K562 (cell line): Measurements from ENCODE around the gene TBL1Y. TPM values are rescaled to one million over a fixed set of nuclear protein-coding genes. Genes with fewer than 3 reads are reported as not detected.

Experiments used
- ATAC-seq: fragments of 200-7000 bp; cut with Tn5 transposase; 3 replicates; pipeline ENCODE4 v1.9.1; 2020; ENCODE audit warnings: moderate library complexity
- BruUV-seq: library from RNA; stranded (reverse); fragments of 400-500 nt; replicated peaks from 2 replicates; lab custom pipeline; 2021; lab: Mats Ljungman, UMichigan
- CTCF ChIA-PET: fragments of 300-600 bp; formaldehyde crosslinking; extraction: SDS; loops from one replicate; lab custom pipeline; 2021; ENCODE audit warnings: low intra/inter-chr PET ratio; lab: Yijun Ruan, JAX
- POLR2A ChIA-PET: fragments of 300-600, 350-650 bp; sonication (Branson Sonifier 250); formaldehyde crosslinking; extraction: SDS; loops from one replicate; lab custom pipeline; 2021; ENCODE audit warnings: antibody characterized with exemption, inconsistent platforms; lab: Yijun Ruan, JAX
- DNase-seq, 4 experiments: peaks; one replicate each; pipeline versions ENCODE4 v3.0.0 to v3.0.0-alpha.2; 2011 to 2018; ENCODE audit warnings: low spot score in 3 of 4, mixed read lengths in 3 of 4; ENCODE audit errors: extremely low read depth in 1 of 4
- FAIRE-seq: peaks from 2 replicates; lab custom pipeline; 2011; peaks lifted over from hg19 to GRCh38; lab: Jason Lieb, UNC
- H2AFZ ChIP-seq: 2 replicates; pipeline ENCODE4 v1.6.0; 2011; ENCODE audit warnings: low read depth, low read length, control low read depth, inconsistent platforms
- H3K27ac ChIP-seq: fragments of 200-600 bp; 3 replicates; pipeline ENCODE4 v1.8.0; 2011; ENCODE audit warnings: low read depth, mild to moderate bottlenecking, control low read depth, inconsistent platforms, low read length, moderate library complexity, mixed read lengths; ENCODE audit errors: extremely low read depth
- H3K27me3 ChIP-seq, 2 experiments: fragments of 300-600 bp in 1 of 2; 2 replicates in 1 of 2; 3 replicates in 1 of 2; pipeline versions ENCODE4 v1.6.0 to v1.8.0; 2011; ENCODE audit warnings: inconsistent platforms in 2 of 2, low read length in 2 of 2, mild to moderate bottlenecking in 1 of 2, mixed read lengths in 1 of 2, moderate library complexity in 1 of 2; ENCODE audit not compliant: control insufficient read depth in 2 of 2, insufficient read depth in 2 of 2
- H3K36me3 ChIP-seq: fragments of 300-600 bp; 3 replicates; pipeline ENCODE4 v1.8.0; 2011; ENCODE audit warnings: mild to moderate bottlenecking, low read length, inconsistent platforms; ENCODE audit not compliant: control insufficient read depth, insufficient read depth
- H3K4me1 ChIP-seq, 2 experiments: fragments of 200-600 bp in 1 of 2; replicated peaks in 1 of 2; 2 replicates in 1 of 2; 3 replicates in 1 of 2; pipeline versions ENCODE4 v1.5.1 to v1.8.0; 2011; ENCODE audit warnings: inconsistent platforms in 2 of 2, low read length in 2 of 2, mild to moderate bottlenecking in 1 of 2, mixed read lengths in 1 of 2, moderate library complexity in 1 of 2; ENCODE audit not compliant: control insufficient read depth in 2 of 2, insufficient read depth in 2 of 2
- H3K4me2 ChIP-seq: 2 replicates; pipeline ENCODE4 v1.6.1; 2011; ENCODE audit warnings: low read length, control low read depth, inconsistent platforms, mixed read lengths; ENCODE audit not compliant: insufficient read depth
- H3K4me3 ChIP-seq: fragments of 200-600 bp; sonication (generic), shearing (Covaris generic); 2 replicates; pipeline ENCODE4 v1.5.1; 2016; ENCODE audit warnings: control low read depth, inconsistent platforms
- H3K79me2 ChIP-seq: fragments of 200-600 bp; 3 replicates; pipeline ENCODE4 v1.8.0; 2011; ENCODE audit warnings: low read length, inconsistent platforms; ENCODE audit not compliant: control insufficient read depth, insufficient read depth
- H3K9ac ChIP-seq, 2 experiments: 2 replicates each; pipeline versions ENCODE4 v1.6.0 to v1.6.1; 2011; ENCODE audit warnings: low read depth in 2 of 2, low read length in 2 of 2, control low read depth in 1 of 2, inconsistent platforms in 1 of 2, mild to moderate bottlenecking in 1 of 2, mixed read lengths in 1 of 2; ENCODE audit not compliant: insufficient read depth in 1 of 2
- H3K9me1 ChIP-seq: one replicate; pipeline ENCODE4 v1.6.0; 2011; ENCODE audit warnings: inconsistent platforms, mild to moderate bottlenecking, low read length, moderate library complexity; ENCODE audit not compliant: control insufficient read depth, insufficient read depth
- H3K9me3 ChIP-seq: replicated peaks from 2 replicates; pipeline ENCODE4 v1.5.1; 2011; ENCODE audit warnings: low read depth, low read length, inconsistent platforms; ENCODE audit not compliant: control insufficient read depth, insufficient read depth
- H4K20me1 ChIP-seq: replicated peaks from 2 replicates; pipeline ENCODE4 v1.6.1; 2011; ENCODE audit warnings: low read length, inconsistent platforms, mixed read lengths; ENCODE audit not compliant: control insufficient read depth, insufficient read depth
- ELF2 ChIP-seq: fragments of 250-450 bp; sonication (Bioruptor Pico); IDR thresholded peaks from 2 replicates; pipeline ENCODE4 v1.5.0; 2021; ENCODE audit warnings: mild to moderate bottlenecking
- FUS ChIP-seq: fragments of 200-400 bp; formaldehyde crosslinking; optimal IDR thresholded peaks from 2 replicates; pipeline ENCODE3; 2017; ENCODE audit warnings: low read depth, low read length
- SIN3B ChIP-seq: fragments of 450-650 bp; IDR thresholded peaks from 2 replicates; pipeline ENCODE4 v1.6.1; 2017; ENCODE audit warnings: low read depth, mild to moderate bottlenecking, moderate library complexity
- ZKSCAN8 ChIP-seq: fragments of 200-800 bp; sonication (Bioruptor generic); IDR thresholded peaks from 2 replicates; pipeline ENCODE4 v1.6.1; 2016; ENCODE audit warnings: missing genetic modification characterization, missing compliant biosample characterization
- ZNF263 ChIP-seq: sonication (generic); formaldehyde crosslinking; IDR thresholded peaks from 2 replicates; pipeline ENCODE4 v1.8.0; 2022; ENCODE audit warnings: mild to moderate bottlenecking, missing genetic modification reagents, borderline replicate concordance
- WGBS: fragments of 100-300 bp; shearing (Covaris generic); methylation state at CpG from one replicate; pipeline ENCODE4 v1.1.6; 2016; ENCODE audit warnings: low coverage, mixed read lengths; ENCODE audit not compliant: insufficient coverage; ENCODE audit errors: missing lambda C conversion rate; 5-methylcytosine and 5-hydroxymethylcytosine counted together
- in situ Hi-C: fragments of 300-500 bp; cut with MboI; formaldehyde crosslinking; loops from 4 replicates; pipeline ENCODE4 v1.15.0; 2018; ENCODE audit warnings: inconsistent platforms, mixed read lengths
- intact Hi-C: fragments of 100-400 bp; cut with micrococcal nuclease; formaldehyde crosslinking; loops from 2 replicates; pipeline ENCODE4 v1.14.2; 2022
- polyA plus RNA-seq, 8 experiments: library from polyadenylated mRNA; depleted of rRNA in 4 of 8; stranded (reverse) in 5 of 8; unstranded in 3 of 8; fragments of >200 nt; fragmentation: Nextera tagmentation in 2 of 8; fragmentation: Illumina TruSeq in 1 of 8; extraction: Ambion mirVana in 2 of 8; extraction: Trizol in 1 of 8; gene quantifications; 2 replicates each; pipeline versions ENCODE4 v1.2.1 to v1.2.3, GENCODE V29; 2011 to 2014; ENCODE audit warnings: inconsistent platforms in 1 of 8, missing spikeins in 1 of 8
- total RNA-seq, 7 experiments: library from RNA; depleted of rRNA in 6 of 7; stranded (reverse); fragments of >200 nt in 6 of 7; fragmentation: Illumina TruSeq in 2 of 7; extraction: Trizol in 2 of 7; gene quantifications; 2 replicates each; pipeline versions ENCODE4 v1.2.1 to v1.2.3, GENCODE V29; 2011 to 2021; ENCODE audit warnings: low replicate concordance in 1 of 7
- TF ChIP-seq, protein P1 (sequence below), 2 experiments: fragments of 450-650 bp in 1 of 2; sonication (generic) in 1 of 2; formaldehyde crosslinking in 1 of 2; IDR thresholded peaks; 2 replicates each; pipeline versions ENCODE4 v1.7.1 to v1.9.0; 2016 to 2022; ENCODE audit warnings: inconsistent platforms in 1 of 2, mild to moderate bottlenecking in 1 of 2, missing genetic modification reagents in 1 of 2
- TF ChIP-seq, protein P2 (sequence below): fragments of 250-450 bp; sonication (Bioruptor Pico); IDR thresholded peaks from 2 replicates; pipeline ENCODE4 v1.8.0; 2021; ENCODE audit warnings: moderate library complexity, mild to moderate bottlenecking, inconsistent platforms

TBL1Y gene
- total and polyA plus RNA-seq, 9 of the 15 experiments (the other 6 are each of a cell fraction or from before 2014, with no cell fraction given), result not detected

DNA sequence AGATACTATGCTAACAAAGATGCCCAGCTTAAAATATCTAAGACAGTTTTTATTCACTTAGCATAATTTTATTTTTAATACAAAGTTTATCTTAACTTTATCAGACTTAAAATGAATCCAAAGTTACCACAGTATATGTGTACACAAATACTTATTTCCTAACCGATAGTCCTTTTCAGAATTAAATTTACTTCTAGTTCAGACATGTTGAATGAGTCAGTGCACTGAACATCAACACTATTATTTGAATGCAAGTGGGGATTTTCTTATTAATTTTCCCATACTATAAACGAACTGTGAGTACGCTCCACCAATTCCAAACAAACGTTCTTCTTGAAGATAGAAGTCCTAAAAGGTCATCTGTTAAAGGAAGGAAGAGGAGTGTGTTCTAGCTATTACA, 39.5 kb downstream of the TBL1Y start:
- Histone ChIP-seq H3K27me3 (no peaks in the 10 kb centered on the region), H2AFZ (no peak overlapping the region), H3K27ac (no peak overlapping the region), H3K79me2 (no peaks in the 10 kb centered on the region), H3K9me1 (no peaks in the 10 kb centered on the region), H3K4me3 (no peak overlapping the region), H4K20me1 (no peaks in the 10 kb centered on the region), H3K4me2 (no peak overlapping the region), H3K36me3 (no peaks in the 10 kb centered on the region), H3K9me3 (no peaks in the 10 kb centered on the region), H3K9ac (no peak overlapping the region), H3K4me1 (no peaks in the 10 kb centered on the region)
- intact Hi-C loops (no loop called here), in situ Hi-C loops (no loop called here)
- no TSS peak for BruUV-seq
- ChIA-PET CTCF (no interaction called here), POLR2A (no interaction called here)
- ATAC-seq (no peak), DNase-seq (no peak), FAIRE-seq (no peak)
- no CpG with 5 or more reads among the region's 4 CpGs for WGBS
- no peak for TF ChIP-seq ZNF263 (CRISPR knock-in tag)
- no peak for TF ChIP-seq ELF2

DNA sequence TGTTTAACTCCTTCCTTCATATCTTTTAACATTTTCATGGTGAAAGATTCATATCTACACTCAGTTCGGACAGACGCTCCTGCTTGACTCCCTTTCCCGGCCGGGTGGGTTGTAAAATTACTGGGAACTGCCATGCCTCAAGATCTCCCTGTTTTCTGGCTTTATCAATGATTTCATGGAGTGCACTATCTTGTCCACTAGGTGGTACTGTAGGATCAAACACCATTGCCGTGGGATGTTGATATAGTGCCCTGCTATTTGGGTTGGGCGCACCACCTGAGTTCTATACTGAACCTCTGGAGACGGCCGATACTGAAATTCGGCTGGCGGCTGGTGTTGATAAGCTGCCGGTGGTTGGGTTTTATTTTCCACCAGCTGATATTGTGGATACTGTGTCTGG, 54.2 kb downstream of the TBL1Y start:
- no CpG with 5 or more reads among the region's 11 CpGs for WGBS
- no peaks in the 10 kb centered on the region for H3K9me3 ChIP-seq
- ChIA-PET POLR2A (no interaction called here), CTCF (no interaction called here)
- no peak overlapping the region for H3K9ac ChIP-seq
- in situ Hi-C loops (no loop called here), intact Hi-C loops (no loop called here)
- no peak overlapping the region for H3K27ac ChIP-seq
- FAIRE-seq, result no peak
- no peaks in the 10 kb centered on the region for H3K27me3 ChIP-seq
- H3K79me2 ChIP-seq, result no peaks in the 10 kb centered on the region
- H3K36me3 ChIP-seq, result no peaks in the 10 kb centered on the region
- H4K20me1 ChIP-seq, result no peaks in the 10 kb centered on the region
- no peaks in the 10 kb centered on the region for H3K9me1 ChIP-seq
- no TSS peak for BruUV-seq
- no peak overlapping the region for H3K4me2 ChIP-seq
- no peak overlapping the region for H3K4me3 ChIP-seq
- no peak for DNase-seq
- no peak for ATAC-seq
- no peaks in the 10 kb centered on the region for H3K4me1 ChIP-seq
- H2AFZ ChIP-seq, result no peak overlapping the region
- TF ChIP-seq ZKSCAN8 (no peak), FUS (no peak), SIN3B (no peak)
- TF ChIP-seq, protein P1, sequence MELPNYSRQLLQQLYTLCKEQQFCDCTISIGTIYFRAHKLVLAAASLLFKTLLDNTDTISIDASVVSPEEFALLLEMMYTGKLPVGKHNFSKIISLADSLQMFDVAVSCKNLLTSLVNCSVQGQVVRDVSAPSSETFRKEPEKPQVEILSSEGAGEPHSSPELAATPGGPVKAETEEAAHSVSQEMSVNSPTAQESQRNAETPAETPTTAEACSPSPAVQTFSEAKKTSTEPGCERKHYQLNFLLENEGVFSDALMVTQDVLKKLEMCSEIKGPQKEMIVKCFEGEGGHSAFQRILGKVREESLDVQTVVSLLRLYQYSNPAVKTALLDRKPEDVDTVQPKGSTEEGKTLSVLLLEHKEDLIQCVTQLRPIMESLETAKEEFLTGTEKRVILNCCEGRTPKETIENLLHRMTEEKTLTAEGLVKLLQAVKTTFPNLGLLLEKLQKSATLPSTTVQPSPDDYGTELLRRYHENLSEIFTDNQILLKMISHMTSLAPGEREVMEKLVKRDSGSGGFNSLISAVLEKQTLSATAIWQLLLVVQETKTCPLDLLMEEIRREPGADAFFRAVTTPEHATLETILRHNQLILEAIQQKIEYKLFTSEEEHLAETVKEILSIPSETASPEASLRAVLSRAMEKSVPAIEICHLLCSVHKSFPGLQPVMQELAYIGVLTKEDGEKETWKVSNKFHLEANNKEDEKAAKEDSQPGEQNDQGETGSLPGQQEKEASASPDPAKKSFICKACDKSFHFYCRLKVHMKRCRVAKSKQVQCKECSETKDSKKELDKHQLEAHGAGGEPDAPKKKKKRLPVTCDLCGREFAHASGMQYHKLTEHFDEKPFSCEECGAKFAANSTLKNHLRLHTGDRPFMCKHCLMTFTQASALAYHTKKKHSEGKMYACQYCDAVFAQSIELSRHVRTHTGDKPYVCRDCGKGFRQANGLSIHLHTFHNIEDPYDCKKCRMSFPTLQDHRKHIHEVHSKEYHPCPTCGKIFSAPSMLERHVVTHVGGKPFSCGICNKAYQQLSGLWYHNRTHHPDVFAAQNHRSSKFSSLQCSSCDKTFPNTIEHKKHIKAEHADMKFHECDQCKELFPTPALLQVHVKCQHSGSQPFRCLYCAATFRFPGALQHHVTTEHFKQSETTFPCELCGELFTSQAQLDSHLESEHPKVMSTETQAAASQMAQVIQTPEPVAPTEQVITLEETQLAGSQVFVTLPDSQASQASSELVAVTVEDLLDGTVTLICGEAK (IDR thresholded peaks at IDR 0.05), result no peak
- TF ChIP-seq, protein P1 (CRISPR knock-in tag; IDR thresholded peaks at IDR 0.05), result no peak
- TF ChIP-seq, protein P2, sequence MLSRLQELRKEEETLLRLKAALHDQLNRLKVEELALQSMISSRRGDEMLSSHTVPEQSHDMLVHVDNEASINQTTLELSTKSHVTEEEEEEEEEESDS (CRISPR knock-in tag), result no peak
